CD8-positive, alpha-beta memory T cell (primary cell): ENCODE measurements around the gene GRK2. TPM values are rescaled to one million over a fixed set of nuclear protein-coding genes. Genes with fewer than 3 reads are reported as not detected.
A peak's percentile ranks its signal among the peaks of the same experiment; 100 is the strongest.

Experiments used
- CTCF ChIA-PET: fragments of 350-600 bp; sonication (Branson Sonifier 250); formaldehyde crosslinking; loops from one replicate; lab custom pipeline; 2021; ENCODE audit warnings: antibody characterized with exemption; lab: Charles Lee
- POLR2A ChIA-PET: fragments of 350-600 bp; sonication (Branson Sonifier 250); formaldehyde crosslinking; loops from one replicate; lab custom pipeline; 2021; ENCODE audit warnings: antibody characterized with exemption; lab: Charles Lee
- DNase-seq, 5 donors: peaks; one replicate each; pipeline versions ENCODE4 v3.0.0 to v3.0.0-alpha.2; 2020 to 2022; ENCODE audit warnings: mixed read lengths in 1 of 5
- H3K27ac ChIP-seq: one replicate; pipeline ENCODE4 v1.7.0; 2013; ENCODE audit warnings: low read depth, mild to moderate bottlenecking, low read length, moderate library complexity
- H3K27me3 ChIP-seq: 2 replicates; pipeline ENCODE4 v1.7.0; 2013; ENCODE audit warnings: low read length, mild to moderate bottlenecking; ENCODE audit not compliant: insufficient read depth, poor library complexity, severe bottlenecking
- H3K36me3 ChIP-seq: 2 replicates; pipeline ENCODE4 v1.7.0; 2013; ENCODE audit warnings: mild to moderate bottlenecking, low read length, moderate library complexity; ENCODE audit not compliant: insufficient read depth
- H3K4me1 ChIP-seq: 2 replicates; pipeline ENCODE4 v1.7.0; 2013; ENCODE audit warnings: mild to moderate bottlenecking, low read length, moderate library complexity; ENCODE audit not compliant: insufficient read depth
- H3K4me3 ChIP-seq: 2 replicates; pipeline ENCODE4 v1.7.0; 2013; ENCODE audit warnings: mild to moderate bottlenecking, low read length
- H3K9me3 ChIP-seq: 2 replicates; pipeline ENCODE4 v1.7.0; 2013; ENCODE audit warnings: mild to moderate bottlenecking, low read length
- H3K27ac Mint-ChIP-seq, 8 donors: one replicate each; pipeline ENCODE4 v1.8.0; 2020 to 2021; ENCODE audit warnings: mixed read lengths in 8 of 8, mild to moderate bottlenecking in 6 of 8, inconsistent platforms in 3 of 8, moderate library complexity in 3 of 8
- H3K27me3 Mint-ChIP-seq, 2 donors: one replicate each; pipeline ENCODE4 v1.8.0; 2020 to 2021; ENCODE audit warnings: mixed read lengths in 2 of 2, mild to moderate bottlenecking in 1 of 2, moderate library complexity in 1 of 2
- H3K36me3 Mint-ChIP-seq, 3 donors: one replicate each; pipeline ENCODE4 v1.8.0; 2020 to 2021; ENCODE audit warnings: mixed read lengths in 3 of 3, inconsistent platforms in 1 of 3, mild to moderate bottlenecking in 1 of 3
- H3K4me1 Mint-ChIP-seq, 3 donors: one replicate each; pipeline ENCODE4 v1.8.0; 2020 to 2021; ENCODE audit warnings: mixed read lengths in 3 of 3, inconsistent platforms in 1 of 3, mild to moderate bottlenecking in 1 of 3
- H3K4me3 Mint-ChIP-seq, 7 donors: one replicate each; pipeline ENCODE4 v1.8.0; 2020 to 2021; ENCODE audit warnings: mixed read lengths in 7 of 7, mild to moderate bottlenecking in 6 of 7, moderate library complexity in 4 of 7, inconsistent platforms in 2 of 7
- H3K9me3 Mint-ChIP-seq, 5 donors: one replicate each; pipeline ENCODE4 v1.8.0; 2020 to 2022; ENCODE audit warnings: mixed read lengths in 5 of 5, mild to moderate bottlenecking in 3 of 5, moderate library complexity in 2 of 5, inconsistent platforms in 1 of 5
- polyA plus RNA-seq: library from polyadenylated mRNA; unstranded; fragments of 300-500 nt; fragmentation: Illumina TruSeq; gene quantifications from one replicate; pipeline ENCODE4 v1.2.3, GENCODE V29; 2021
- total RNA-seq, 2 experiments: library from RNA; stranded (reverse); gene quantifications; one replicate each; pipeline ENCODE4 v1.2.3, GENCODE V29; 2021

GRK2 gene
- total and polyA plus RNA-seq, 3 experiments from 2014 or later = 69.9 to 246 (median 237) TPM

DNA sequence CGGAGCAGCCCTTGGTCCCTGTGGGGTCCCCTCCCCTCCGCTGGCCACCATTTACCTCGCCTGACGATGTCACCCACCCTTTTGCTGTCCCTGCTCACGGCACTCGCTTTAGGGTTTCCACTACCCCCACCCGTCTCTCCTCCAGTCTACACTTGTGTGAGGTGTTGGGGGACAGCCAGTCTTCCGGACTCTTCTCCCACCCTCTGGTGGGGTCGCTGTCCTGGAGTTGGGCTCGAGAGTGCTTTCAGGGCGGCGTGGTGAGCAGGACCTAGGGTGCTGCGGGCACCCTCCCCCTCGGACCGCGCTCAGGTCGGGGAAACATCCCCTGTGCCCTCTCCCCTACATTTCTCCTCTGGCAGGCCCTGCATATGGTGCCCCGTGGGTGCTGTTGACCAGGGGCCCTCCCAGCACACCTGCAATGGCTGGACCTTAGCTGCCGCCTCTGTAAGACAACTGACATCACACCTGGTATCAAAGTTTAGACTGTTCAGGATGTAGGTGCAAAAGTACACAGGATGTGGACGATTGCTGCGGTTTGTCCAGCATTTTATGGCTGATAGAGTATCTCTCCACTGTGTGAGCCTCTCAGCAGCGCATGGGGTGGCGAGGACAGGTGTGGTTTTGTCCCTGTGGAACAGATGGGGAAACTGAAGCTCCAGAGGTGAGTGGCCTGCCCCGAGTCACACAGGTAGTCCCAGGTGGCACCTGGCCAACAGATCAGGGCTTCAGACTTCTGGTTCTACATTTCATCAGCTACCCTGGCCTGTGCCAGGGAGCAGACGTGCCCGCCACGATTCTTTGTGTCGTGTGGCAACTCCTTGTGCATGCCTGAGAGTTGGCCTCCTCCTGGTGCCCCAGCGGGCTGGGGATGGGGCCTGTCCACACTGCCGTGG lies 1.2 kb downstream of the GRK2 start:
- Mint-ChIP-seq H3K27ac (peak overlapping the region; percentile 87 to 99 (median 99)), H3K9me3 (peaks cover 0 to 2% (median 0%) of the 10 kb centered on the region in 5 donors), H3K4me1 (peaks cover 62 to 85% (median 74%) of the 10 kb centered on the region in 3 donors), H3K4me3 (peak overlapping the region; percentile 93 to 98 (median 97)), H3K27me3 (peaks cover 0 to 3% of the 10 kb centered on the region in 2 donors), H3K36me3 (peaks cover 0 to 52% (median 6%) of the 10 kb centered on the region in 3 donors)
- Histone ChIP-seq H3K27ac (peak overlapping the region; percentile 84), H3K4me3 (peak overlapping the region; percentile 99), H3K9me3 (no peaks in the 10 kb centered on the region), H3K4me1 (peaks cover 68% of the 10 kb centered on the region), H3K27me3 (no peaks in the 10 kb centered on the region), H3K36me3 (peaks cover 24% of the 10 kb centered on the region)
- CTCF ChIA-PET = interaction anchor here (0.6 to 8.1 kb wide), 17 partner anchors 8 to 134 kb away, joined by 3 to 114 read pairs (median 4); partner anchors contain the start of genes ANKRD13D, PPP1CA and SSH3
- POLR2A ChIA-PET = interaction anchor here (0.7 to 12.9 kb wide), 12 partner anchors 10 to 138 kb away, joined by 3 to 283 read pairs (median 4); partner anchors contain the start of genes ANKRD13D and POLD4
- peak in 2 of 5 donors; percentile 49 to 58 for DNase-seq

DNA sequence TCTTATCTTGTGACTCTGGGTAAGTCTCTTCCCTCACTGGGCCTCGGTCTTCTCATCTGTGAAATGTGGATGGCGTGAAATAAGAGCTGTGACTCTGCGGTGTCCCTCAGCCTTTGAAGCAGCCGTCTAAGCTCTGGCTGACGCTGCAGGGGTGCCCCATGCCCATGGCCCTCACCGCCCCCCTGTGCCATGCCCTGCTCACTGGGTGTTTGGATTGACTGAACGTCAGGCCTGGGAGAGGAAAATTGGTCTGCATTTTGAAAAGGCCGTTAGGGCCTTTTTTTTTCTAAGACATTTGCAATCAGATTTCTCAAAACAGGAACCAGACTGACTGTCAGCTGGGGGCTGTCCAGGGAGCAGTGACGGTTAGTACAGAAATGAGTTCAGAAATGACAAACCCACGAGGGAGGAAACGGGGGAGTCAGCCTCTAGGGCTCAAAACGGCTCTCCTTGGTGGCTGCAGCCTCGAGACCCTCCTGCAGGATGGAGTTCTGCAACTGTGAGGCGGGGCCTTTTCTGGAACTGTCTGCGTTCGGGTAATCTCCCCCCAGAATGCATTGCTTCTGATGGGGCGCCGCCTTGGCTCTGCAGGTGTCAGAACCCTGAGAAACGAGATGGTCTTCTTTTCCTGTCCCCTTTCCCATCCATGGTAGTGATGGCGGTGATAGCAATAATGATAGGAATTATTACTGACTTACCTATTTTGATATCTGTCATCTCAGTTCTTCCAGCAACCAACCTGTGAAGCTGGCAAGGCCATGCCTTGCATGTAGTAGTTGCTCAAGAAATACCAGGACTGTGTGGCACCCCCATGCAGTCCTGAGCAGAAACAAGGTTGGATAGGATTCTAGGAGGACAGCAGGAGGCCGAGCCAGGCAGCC lies 2.0 kb downstream of the GRK2 start:
- Mint-ChIP-seq H3K9me3 (peaks cover 0 to 2% (median 0%) of the 10 kb centered on the region in 5 donors), H3K36me3 (peaks cover 0 to 58% (median 6%) of the 10 kb centered on the region in 3 donors), H3K4me1 (peaks cover 62 to 85% (median 74%) of the 10 kb centered on the region in 3 donors), H3K4me3 (peak overlapping the region; percentile 93 to 98 (median 97)), H3K27me3 (peaks cover 0 to 2% of the 10 kb centered on the region in 2 donors), H3K27ac (peak overlapping the region; percentile 87 to 99 (median 99))
- POLR2A ChIA-PET = interaction anchor here (0.7 to 12.9 kb wide), 12 partner anchors 9 to 137 kb away, joined by 3 to 283 read pairs (median 4); partner anchors contain the start of genes ANKRD13D and POLD4
- Histone ChIP-seq H3K4me1 (peaks cover 68% of the 10 kb centered on the region), H3K27me3 (no peaks in the 10 kb centered on the region), H3K36me3 (peaks cover 24% of the 10 kb centered on the region), H3K27ac (peak overlapping the region; percentile 84), H3K4me3 (peak overlapping the region; percentile 99), H3K9me3 (no peaks in the 10 kb centered on the region)
- CTCF ChIA-PET = interaction anchor here (0.7 to 8.1 kb wide), 11 partner anchors 8 to 133 kb away, joined by 3 to 114 read pairs (median 4); partner anchors contain the start of genes ANKRD13D and PPP1CA
- DNase-seq = peak; percentile 59 to 83 (median 77)

DNA sequence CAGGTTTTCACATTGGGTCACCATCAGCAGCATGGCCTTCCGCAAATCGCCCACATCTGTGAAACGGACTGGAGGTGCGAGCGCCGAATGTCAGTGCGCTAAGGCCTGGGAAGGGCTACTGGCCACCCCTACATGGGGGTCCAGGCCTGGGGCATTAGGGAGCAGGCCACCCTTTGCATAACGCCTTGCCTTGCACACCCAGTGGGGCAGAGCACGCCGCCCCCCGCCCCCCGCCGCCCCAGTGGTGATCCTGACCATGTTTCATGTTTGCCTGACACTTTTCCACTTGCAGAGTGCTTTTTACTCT lies 2.6 kb downstream of the GRK2 start:
- peak overlapping the region; percentile 87 to 99 (median 99) for H3K27ac Mint-ChIP-seq
- peak overlapping the region; percentile 93 to 98 (median 97) for H3K4me3 Mint-ChIP-seq
- DNase-seq = peak in 1 of 5 donors; percentile 41
- Histone ChIP-seq H3K27me3 (no peaks in the 10 kb centered on the region), H3K36me3 (peaks cover 24% of the 10 kb centered on the region), H3K4me1 (peaks cover 71% of the 10 kb centered on the region), H3K9me3 (no peaks in the 10 kb centered on the region), H3K27ac (peak overlapping the region; percentile 84), H3K4me3 (peak overlapping the region; percentile 99)
- peaks cover 64 to 88% (median 77%) of the 10 kb centered on the region in 3 donors for H3K4me1 Mint-ChIP-seq
- peaks cover 0 to 60% (median 6%) of the 10 kb centered on the region in 3 donors for H3K36me3 Mint-ChIP-seq
- peaks cover 0 to 2% of the 10 kb centered on the region in 2 donors for H3K27me3 Mint-ChIP-seq
- CTCF ChIA-PET = interaction anchor here (0.7 to 8.1 kb wide), 5 partner anchors 9 to 49 kb away, joined by 3 to 114 read pairs (median 31); partner anchors contain the start of gene ANKRD13D
- H3K9me3 Mint-ChIP-seq = peaks cover 0 to 2% (median 0%) of the 10 kb centered on the region in 5 donors
- POLR2A ChIA-PET = interaction anchor here (1.1 to 12.9 kb wide), 4 partner anchors 8 to 34 kb away, joined by 3 to 283 read pairs (median 22); partner anchors contain the start of genes ANKRD13D and SSH3

DNA sequence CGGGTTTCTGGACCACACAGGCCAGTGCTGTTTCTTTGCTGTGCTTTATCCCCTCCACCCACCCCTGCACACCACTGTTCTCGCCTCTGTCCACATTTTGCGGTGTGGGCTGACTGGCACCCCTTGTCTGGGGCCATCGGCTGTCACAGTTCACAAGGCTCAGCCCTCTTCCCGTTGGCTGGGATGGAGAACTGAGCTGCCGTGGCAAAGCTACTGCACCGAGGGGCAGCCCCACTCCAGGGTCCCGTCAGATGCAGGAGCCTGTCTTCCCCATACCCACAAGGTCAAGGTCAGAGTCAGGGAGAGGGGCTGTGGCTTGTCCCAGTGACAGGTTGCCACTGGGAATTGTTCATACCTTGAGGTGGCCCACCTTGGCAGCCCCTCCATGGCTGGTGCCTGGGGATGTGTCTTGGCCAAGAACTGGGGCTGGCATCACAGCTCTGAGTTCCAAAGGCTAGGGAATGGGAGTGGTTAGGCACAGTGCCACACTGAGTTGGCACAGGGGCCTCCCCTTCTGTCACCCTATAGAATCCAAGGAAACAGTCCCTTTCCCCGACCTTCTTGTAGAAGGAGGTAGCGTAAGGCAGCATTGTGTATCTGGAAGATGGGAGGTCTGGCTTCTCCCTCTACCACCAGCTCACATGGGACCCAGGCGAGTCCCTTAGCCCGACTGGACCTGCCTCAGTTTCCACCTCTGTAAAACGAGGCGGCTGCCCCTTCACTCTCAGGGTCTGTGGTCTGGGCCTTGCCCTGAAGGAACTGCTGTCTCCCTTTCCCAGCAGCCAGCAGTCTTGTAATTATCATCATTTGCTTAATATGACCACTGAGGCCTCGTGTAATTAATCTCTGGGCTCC lies 3.4 kb downstream of the GRK2 start:
- H3K4me1 ChIP-seq = peaks cover 78% of the 10 kb centered on the region
- H3K4me1 Mint-ChIP-seq = peaks cover 69 to 86% (median 82%) of the 10 kb centered on the region in 3 donors
- H3K9me3 Mint-ChIP-seq = peaks cover 0 to 2% (median 0%) of the 10 kb centered on the region in 5 donors
- no peaks in the 10 kb centered on the region for H3K27me3 ChIP-seq
- H3K27me3 Mint-ChIP-seq = peaks cover 0 to 2% of the 10 kb centered on the region in 2 donors
- ChIA-PET CTCF (interaction anchor here (1.6 to 8.1 kb wide), 5 partner anchors 8 to 48 kb away, joined by 3 to 114 read pairs (median 31); partner anchors contain the start of gene ANKRD13D), POLR2A (interaction anchor here (0.6 to 12.9 kb wide), 8 partner anchors 8 to 45 kb away, joined by 3 to 283 read pairs (median 6); partner anchors contain the start of genes ANKRD13D and SSH3)
- peaks cover 24% of the 10 kb centered on the region for H3K36me3 ChIP-seq
- peak overlapping the region; percentile 88 to 99 (median 99) for H3K27ac Mint-ChIP-seq
- no peaks in the 10 kb centered on the region for H3K9me3 ChIP-seq
- peak overlapping the region; percentile 99 for H3K4me3 ChIP-seq
- peaks cover 0 to 66% (median 6%) of the 10 kb centered on the region in 3 donors for H3K36me3 Mint-ChIP-seq
- H3K27ac ChIP-seq = peak overlapping the region; percentile 66
- H3K4me3 Mint-ChIP-seq = peak overlapping the region; percentile 90 to 98 (median 97)
- DNase-seq = peak in 1 of 5 donors; percentile 56

DNA sequence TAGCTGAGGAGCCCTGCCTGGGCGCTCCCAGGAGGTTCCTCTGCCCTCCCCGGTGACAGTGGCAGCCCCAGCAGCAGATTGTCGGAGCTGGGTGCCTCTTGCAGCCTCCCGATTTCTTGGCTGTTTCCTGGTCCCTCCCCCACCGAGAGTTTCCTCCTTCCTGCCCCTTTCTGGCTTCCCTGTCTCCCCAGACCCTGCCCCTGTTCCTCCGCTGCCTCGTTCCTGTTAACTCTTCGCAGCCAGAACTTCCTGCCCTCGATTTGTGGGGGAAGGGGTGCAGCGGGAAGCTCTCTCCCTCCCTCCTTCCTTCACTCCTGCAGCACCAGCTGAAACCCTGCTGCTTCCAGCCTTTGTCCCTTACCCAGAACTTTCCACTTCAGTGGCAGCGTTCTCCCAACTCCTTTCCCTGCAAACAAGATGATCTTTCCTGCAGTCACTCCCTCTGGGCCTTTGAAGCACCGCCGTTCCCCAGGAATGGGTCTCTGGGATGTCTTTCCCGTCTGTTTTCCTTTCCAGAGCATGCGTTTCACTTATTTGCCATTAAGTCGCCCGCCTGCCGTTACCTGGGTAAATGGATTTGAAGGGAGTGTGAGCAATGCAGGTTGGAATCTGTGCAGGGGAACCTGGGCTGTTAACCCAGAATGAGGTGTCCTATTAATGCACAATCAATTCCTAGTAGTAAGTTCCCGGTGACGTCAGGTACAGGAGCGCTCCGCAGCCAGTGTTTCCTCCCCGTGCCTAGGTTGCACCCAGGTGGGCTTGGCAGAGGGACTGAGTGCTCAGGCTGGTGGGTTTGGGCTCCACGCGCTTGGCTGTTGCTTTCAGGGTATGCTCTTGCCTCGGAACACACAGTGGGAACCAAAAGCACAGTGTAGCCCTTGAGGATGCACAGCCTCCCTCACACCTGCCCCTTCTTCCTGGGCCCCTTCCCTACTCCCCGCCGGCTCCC lies 4.3 kb downstream of the GRK2 start:
- ChIA-PET CTCF (interaction anchor here (0.9 to 8.1 kb wide), 8 partner anchors 7 to 75 kb away, joined by 3 to 114 read pairs (median 8); partner anchors contain the start of gene ANKRD13D), POLR2A (interaction anchor here (0.6 to 12.9 kb wide), 12 partner anchors 9 to 681 kb away, joined by 3 to 283 read pairs (median 4); partner anchors contain the start of genes ANKRD13D, POLD4, PTPRCAP and SSH3)
- peaks cover 0 to 2% (median 0%) of the 10 kb centered on the region in 5 donors for H3K9me3 Mint-ChIP-seq
- peaks cover 0 to 2% of the 10 kb centered on the region in 2 donors for H3K27me3 Mint-ChIP-seq
- Histone ChIP-seq H3K4me1 (peaks cover 86% of the 10 kb centered on the region), H3K27ac (peak overlapping the region; percentile 66), H3K36me3 (peaks cover 26% of the 10 kb centered on the region), H3K9me3 (no peaks in the 10 kb centered on the region), H3K4me3 (peak overlapping the region; percentile 99), H3K27me3 (no peaks in the 10 kb centered on the region)
- peaks cover 70 to 88% (median 84%) of the 10 kb centered on the region in 3 donors for H3K4me1 Mint-ChIP-seq
- peak overlapping the region; percentile 90 to 98 (median 97) for H3K4me3 Mint-ChIP-seq
- H3K36me3 Mint-ChIP-seq = peaks cover 0 to 71% (median 6%) of the 10 kb centered on the region in 3 donors
- peak overlapping the region; percentile 88 to 99 (median 99) for H3K27ac Mint-ChIP-seq
- DNase-seq = peak in 2 of 5 donors; percentile 45 to 51
